GM18526 (cell line): ENCODE data around the gene TBPL2.

Source experiments
- POLR2A ChIP-seq: IDR thresholded peaks from 3 replicates; pipeline ENCODE4 v1.6.1; 2011; ENCODE audit not compliant: insufficient read length; ENCODE audit errors: extremely low read depth

The TBPL2 gene

GRCh38 chr14:55386037-55386808 lies 54.2 kb downstream of the TBPL2 start:
- TF ChIP-seq POLR2A = no peak

GRCh38 chr14:55384536-55384935 lies 55.9 kb downstream of the TBPL2 start:
- TF ChIP-seq POLR2A = no peak

- no peak for TF ChIP-seq POLR2A
Observed at GRCh38 chr14:55383541-55384140, 56.8 kb downstream of the TBPL2 start.

GRCh38 chr14:55382483-55382882 lies 57.9 kb downstream of the TBPL2 start:
- TF ChIP-seq POLR2A = no peak

GRCh38 chr14:55381561-55381960 lies 58.9 kb downstream of the TBPL2 start:
- no peak for TF ChIP-seq POLR2A

- no peak for TF ChIP-seq POLR2A
Observed at GRCh38 chr14:55381040-55381439, 59.4 kb downstream of the TBPL2 start.

- no peak for TF ChIP-seq POLR2A
Observed at GRCh38 chr14:55377236-55377635, 63.2 kb downstream of the TBPL2 start.

GRCh38 chr14:55374771-55375170 lies 65.6 kb downstream of the TBPL2 start:
- TF ChIP-seq POLR2A = no peak

GRCh38 chr14:55373784-55374705 lies 66.4 kb downstream of the TBPL2 start:
- TF ChIP-seq POLR2A = no peak

GRCh38 chr14:55372825-55373224 lies 67.6 kb downstream of the TBPL2 start:
- TF ChIP-seq POLR2A = no peak

GRCh38 chr14:55372423-55372822 lies 68.0 kb downstream of the TBPL2 start:
- no peak for TF ChIP-seq POLR2A

GRCh38 chr14:55370883-55371455 lies 69.4 kb downstream of the TBPL2 start:
- TF ChIP-seq POLR2A = no peak

- TF ChIP-seq POLR2A = no peak
Observed at GRCh38 chr14:55366271-55366670, 74.1 kb downstream of the TBPL2 start.
